Measurements from ENCODE around the gene CYBA.

The CYBA gene

DNA sequence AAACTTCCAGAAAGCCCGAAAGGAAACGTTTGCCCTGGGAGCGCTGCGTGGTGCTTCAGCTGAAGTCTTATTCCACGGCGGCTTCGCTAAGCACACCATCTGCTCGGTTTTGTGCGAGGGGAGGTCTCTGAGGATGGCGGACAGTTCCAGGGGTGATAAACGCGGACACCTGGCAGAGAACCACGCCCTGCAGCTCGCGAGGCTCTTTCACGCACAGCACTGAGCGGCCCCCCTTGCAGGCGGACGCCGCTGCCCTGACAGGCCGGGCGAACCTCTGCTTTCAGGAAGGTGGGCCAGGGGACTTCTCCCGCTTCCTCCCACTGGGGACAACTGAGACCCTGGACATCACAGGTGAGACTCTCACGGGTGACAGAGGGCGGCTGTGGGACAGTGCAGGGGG is 8.3 kb upstream of the CYBA start:
- DNase-seq = no peak

DNA sequence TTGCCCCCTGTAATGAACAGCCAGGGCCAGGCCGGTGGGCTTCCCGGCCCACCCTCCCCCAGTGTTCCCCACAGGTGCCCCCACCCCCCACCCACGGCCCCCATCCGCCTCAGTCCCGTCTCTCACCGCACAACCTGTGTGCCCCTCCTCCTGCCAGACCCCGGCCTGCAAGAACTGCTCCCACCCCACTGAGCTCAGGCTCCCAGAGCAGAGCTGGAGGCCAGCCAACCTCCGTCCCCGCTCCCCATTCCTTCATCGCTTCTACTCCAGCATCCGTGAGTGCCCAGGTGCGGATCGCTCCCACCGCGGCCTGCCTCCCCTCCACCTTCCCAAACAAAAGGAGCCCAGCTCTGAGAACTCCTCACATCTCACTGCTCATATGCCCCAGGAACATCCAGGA is 7.9 kb upstream of the CYBA start:
- DNase-seq = no peak

DNA sequence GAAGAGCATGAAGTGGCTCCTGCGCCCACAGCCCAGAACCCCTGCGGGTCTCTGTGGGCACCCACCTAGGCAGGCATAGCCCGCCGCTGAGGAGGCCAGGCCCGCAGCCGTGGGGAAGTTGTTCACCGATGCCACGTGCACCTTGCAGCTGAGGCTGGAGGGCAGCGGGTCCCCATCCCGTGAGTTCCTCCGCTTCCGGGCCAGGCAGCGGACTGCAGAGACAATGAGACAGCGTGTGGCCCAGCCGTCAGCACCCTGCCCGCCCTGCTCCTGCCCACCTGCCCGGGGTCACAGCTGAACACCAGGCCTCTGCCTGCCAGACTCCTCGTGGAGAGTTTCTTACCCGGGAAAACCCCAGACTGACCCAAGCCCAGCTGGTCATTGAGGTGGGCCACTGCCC is 6.5 kb upstream of the CYBA start:
- DNase-seq = no peak

DNA sequence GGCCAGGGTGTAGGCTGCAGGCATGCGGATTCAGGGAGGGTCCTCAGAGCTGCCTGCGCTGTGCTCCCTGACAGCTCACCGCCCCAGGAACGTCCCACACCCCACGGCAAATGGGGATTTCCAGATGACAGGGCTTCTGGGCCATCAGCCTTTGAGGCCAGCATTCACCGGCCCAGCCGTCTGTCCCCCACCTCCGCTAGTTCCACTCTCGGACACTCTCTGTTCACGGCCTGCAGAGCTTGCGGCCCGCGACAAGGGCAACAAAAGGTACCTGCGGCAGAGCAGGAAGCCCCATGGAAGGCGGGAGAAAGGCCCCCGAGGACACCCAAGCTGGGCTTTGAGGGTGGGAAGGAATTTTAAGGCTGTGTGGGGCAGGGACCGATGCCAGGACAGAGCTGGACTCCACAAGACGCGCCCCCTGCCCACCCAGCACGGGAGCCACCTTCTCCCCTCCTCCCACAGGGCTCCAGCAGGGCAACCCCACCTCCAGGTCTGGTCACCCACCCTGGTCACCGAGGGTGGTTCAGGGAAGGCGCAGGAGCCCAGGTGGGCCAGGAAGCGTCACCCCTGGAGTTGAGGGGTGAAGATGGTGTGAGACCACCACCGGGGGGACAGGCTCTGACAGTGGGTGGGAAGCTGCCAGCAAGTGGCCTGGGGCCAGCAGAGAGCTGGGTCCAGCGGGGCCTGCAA is 5.6 kb upstream of the CYBA start:
- DNase-seq = no peak

DNA sequence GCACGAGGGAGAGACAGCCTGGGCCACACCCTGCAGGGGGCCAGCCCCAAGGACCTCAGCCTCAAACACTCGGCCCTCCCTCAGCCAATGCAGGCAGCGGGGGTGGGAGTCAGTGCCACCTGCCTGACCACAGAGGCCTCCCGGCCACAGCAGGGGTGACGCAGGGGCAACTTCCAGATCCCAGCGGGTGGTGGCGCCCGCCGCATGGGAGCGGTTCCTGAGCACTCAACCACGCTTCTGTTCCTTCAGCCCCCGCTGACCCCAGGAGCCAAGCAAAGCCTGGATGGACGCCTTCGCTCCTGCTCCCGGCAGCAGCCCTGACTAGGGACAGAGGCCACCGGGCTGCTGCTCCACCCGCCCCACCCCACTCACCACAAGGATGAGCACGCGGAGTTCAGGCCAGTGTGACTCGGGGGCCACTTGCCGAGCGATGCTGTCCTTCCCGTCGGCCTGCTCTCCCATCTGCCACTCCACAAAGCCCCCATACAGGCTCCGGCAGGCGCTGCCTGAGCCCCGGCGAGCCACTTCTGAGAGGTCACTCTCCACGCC is 5.0 kb upstream of the CYBA start:
- no peak for DNase-seq

DNA sequence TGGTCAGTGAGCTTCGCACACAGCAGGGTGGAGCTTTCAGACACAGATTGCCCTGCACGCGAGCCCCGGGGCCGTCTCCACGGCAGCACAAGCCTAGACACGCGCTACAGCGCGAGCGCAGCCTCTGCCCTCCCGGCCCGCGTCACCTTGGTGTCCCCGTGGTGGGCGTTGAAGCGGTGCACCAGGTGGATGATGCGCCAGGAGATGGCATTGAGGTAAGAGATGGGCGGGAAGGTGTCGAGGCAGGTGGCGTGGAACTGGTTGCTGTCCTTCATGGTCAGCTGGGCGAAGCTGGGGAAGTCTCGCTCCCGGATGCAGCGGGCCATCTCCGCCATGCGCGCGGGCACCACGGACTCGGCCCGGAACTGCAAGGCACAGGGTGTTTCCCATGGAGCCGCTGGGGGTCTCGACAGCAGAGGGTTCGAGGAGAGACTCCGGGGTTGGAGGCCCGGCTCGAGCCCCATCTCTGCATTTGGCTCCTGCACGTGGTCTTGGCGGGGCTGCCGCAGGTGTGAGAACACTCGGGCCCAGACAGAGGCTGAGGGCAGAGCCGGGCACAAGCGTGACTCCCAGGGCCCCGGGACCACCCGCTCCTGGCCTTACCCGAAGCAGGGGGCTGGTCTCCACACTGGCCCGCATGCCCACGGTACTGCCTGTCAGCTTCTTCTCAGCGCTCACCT is 4.3 kb upstream of the CYBA start:
- DNase-seq = no peak

DNA sequence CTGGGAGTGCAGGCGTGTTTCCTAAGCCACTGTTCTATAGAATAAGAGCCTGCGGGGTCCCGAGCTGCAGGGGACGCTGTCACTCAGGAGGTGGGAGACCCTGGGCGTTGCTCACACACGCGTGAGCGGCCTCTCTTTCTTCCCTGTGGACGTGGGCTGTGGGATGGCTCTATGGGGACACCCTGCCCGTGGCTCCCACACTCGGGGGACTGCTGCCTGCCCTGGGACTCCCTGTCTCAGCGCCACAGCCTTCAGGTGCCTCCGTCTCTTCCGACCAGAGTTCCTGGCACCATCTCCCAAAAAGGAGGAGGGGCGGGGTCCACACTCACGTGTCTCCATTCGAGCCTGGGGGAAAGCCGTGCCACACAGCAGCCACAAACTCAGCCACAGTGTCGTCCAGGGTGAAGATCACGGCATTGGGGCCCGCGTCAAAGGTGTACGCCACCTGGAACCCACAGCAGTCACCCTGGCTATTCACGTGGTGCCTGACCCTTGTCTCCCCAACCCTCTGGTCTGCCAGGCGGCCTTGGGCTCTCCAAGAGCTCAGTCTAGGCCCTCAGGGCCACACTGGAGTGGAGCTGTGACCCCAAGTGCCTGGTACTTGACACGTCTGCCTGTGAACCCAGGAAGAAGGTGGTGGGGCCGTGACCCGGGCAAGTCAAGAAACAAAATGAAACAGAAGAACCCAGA is 3.7 kb upstream of the CYBA start:
- no peak for DNase-seq

DNA sequence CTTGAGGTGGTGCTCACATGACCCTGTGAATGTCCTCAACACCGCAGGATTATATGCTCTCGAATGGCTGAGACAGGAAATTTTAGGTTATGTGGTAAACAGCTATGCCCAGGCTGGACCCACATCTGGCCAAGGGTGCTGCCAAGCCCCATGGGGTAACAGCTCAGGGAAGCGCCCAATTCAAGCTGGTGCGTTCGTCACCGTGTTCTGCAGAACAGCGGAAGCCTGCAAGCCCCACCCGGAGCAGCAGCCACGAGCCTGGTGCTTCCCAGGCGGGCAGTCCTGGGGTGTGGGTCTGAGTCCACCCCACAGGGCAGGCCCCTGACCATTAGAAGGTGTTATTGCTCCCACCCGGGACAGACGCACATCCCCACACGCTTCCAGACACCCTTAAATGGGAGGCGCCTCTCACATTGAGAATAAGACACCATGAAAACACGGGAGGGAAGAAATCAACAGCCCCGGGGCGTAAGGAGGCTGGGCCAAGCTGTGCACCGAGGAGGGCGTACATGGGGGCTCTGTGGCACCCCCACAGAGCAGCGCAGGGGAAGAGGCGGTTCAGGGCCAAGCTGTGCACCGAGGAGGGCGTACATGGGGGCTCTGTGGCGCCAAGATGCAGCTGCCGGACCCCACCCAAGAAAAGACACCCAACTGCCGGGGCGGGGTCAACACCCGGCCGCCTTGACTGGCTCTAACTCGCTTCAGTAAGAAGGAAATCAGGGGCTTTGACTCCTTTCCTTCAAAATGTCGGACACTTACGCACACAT is 2.9 kb upstream of the CYBA start:
- DNase-seq = no peak

DNA sequence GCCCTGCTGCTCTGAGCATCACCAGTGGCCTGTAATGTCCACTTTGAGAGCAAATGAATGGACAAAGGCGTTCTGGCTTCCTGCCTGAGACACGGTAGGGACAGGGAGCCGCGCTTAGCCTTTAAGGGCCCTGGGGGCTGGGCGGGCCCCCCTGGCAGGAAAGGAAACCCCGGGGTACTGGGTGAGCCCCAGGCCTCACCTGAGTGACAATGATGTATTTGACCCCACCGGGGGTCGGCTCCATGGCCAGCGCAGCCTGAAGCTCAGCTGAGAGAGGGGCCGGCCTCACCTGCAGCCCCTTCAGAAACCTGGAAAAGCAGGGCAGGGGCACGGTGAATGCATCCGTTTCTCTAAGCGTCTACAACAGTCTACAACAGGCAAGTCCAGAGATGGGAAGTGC is 2.2 kb upstream of the CYBA start:
- no peak for DNase-seq

DNA sequence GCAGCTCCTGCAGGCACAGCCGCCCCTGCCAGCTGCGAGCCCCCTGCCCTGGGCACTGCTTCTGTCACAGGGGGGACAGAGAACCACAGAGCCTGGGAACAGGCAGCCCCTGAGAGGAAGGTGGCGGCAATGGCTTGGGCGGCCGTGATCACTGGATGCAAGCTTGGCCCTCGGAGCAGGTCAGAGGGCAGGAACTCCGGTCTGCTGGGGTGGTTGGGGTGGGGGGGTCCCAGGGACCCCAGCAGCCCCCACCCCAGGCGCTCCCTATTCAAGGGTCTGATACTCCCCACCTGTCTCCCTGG is 1.9 kb upstream of the CYBA start:
- no peak for DNase-seq

DNA sequence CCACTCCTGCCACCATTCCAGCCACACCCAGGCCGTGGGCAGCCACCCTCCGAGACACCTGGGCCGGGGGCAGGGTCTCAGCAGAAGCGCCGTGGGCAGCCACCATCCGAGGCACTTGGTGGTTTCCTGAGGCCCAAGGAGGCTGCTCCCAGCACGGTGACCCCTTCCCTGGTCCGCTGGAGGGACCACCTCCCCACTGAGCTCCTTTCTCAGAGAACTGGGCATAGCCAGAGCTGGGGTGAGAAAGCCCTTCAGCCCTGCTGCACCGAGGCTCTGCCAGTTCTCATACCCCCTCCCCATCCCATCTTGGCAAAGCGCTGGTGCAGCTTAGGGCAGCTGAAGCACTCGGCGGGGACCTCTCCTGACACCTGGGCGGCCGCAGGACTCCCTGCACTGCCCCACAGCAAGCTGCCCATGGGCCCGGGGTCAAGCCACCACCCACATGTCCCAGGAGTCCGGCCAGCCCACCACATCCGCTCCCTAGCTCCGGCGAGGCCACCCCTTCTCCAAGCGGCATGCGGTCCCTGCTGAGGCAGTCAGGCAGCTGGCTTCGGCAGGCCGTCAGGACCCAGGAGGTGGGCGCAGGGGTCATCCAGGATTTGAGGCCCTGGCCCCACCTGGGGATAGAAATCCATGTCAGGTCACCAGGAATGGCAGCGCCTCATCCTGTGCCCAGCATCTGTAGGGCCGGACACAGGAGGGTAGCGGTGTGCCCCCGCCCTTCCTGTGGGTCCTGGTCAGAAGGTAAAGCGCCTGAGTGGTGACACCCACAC is 1.3 kb upstream of the CYBA start:
- DNase-seq = no peak

DNA sequence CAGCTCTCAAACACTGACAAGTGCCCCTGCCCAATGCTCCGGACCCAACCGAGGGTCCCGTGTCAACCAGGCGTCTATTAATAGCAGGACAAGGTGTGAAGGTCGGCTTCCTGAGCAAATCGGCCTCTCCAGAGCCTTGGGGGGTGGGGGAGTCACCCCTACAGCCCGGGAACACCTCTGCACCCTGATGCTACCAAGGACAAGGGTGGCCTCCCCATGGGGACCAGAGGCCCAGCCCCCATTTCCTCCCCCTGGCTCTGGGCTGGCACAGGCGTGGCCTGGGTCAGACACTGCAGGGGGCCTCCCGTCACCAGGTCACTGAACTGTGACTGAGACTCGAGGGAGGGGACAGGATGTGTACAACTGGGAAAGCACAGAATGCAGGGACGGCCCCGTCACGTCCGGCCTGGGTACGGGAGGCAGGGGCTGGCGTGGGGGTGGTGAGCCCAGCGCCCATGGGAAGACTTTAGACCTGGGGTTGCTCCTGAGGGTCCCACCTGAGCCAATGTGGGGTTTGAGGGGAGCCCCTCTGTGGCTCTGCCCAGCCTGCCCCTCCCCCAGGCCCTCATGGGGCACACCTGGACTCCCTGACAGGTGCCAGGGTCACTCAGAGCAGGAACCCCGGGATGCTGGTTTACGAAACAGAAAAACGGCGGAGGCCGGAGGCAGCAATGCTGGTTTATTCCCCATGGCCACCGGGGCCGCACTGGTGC is 579 bp upstream of the CYBA start:
- peak; percentile 39 to 50 for DNase-seq

DNA sequence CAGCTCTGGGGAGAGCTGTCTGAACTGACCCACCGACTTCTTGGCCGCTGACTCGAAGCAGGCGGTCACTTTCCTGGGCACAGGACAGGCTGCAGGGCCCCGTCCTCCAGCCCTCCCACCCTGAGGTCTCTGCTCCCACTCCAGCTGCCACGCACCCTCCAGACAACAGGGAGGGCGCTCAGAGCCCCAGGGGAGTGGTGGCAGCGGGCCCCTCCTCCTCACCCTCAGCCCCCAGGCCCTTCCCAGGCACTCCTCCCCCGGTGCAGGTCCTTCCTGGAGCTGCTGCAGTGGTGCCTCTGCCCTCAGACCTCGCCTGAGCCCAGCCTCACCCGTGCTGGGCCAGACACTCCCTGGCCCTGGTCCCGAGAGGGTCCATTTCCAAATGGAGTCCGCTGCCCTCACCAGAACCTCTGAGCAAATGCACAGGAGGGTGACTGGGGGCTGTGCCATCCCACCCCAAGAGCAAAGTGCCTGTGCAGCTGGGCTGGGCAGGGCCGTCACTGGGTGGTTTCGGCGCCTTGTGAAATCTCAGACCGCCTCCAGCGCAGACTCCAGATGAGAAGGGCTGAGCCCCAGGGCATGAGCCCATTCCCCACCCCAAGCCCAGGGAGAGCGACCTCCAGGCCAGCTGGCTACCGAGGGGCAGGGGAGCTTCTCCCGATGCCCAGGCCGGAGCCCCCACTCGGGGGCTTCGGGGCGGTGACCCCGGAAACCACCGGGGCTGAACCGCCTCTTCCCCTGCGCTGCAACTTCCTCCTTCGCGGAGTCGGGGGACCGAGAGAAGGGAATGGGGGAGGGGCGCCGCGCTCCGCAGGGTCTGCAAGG is 717 bp downstream of the CYBA start:
- no peak for DNase-seq

DNA sequence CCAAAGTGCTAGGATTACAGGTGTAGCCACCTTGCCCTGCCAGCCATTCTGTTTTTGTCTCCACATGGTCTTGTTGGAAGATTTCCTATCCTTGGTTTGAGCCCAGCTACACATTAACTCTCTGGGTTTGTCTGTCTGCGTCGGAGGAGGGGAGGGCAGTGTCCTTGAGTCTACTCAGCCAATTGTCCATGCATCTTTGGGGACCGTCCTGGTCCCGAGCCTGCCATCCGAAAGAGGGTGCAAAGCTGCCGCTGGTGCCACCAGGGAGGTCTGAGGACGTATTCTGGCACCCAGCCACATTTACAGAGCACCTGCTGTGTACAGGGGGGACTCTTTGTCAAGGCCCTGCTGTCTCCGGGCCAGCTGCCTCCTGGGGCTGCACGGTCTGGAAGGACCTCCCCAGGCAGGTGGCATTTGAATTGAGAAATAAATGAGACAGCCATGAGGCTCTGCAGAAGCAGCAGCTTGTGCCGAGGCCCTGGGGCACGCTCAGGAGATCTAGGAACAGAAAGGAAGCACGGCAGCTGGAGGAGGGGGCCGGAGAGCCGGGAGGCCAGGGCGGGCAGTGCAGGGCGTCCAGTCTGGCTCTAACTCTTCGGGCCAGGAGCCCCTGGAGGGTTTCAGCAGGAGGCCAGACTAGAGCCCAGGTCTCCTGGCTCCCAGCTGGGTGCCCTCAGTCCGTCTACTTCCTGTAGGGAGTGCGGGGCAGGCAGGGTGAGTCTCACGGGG is 1.5 kb downstream of the CYBA start:
- DNase-seq = no peak

DNA sequence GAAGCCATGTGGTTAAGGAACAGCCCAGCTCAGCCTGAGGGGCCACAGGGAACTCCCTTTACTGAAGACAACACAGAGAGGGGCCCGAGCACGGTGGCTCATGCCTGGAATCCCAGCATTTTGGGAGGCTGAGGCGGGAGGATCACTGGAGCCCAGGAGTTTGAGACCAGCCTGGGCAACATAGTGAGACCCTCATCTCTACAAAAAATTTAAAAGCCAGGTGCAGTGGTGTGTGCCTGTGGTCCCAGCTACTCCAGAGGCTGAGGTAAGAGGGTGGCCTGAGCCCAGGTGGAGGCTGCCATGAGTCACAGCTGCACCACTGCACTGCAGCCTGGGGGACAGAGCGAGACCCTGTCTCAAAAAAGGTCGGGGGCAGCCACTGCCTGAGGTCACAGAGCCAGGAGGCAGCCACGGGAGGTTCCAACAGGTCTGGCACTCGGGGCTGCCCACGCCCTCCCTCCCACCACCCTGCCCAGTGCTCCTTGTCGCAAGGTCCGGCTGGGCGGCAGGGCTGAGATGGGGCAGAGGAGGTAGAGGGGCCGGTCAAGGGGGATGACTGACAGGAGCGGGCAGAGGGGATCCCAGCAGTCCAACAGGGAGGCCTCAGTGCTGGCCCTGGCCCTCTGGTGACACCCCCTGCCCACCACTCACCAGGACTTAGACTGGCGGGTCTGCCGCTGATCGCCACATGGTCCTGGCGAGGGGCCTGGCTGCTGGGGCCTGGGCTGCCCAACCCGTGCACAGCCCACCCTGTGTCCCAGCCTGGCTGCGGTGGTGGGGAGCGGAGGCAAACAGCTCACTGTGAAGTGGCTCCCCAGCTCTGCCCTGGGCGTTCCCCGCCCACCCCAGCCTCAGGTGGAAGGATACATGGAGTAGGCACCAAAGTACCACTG is 3.4 kb downstream of the CYBA start:
- no peak for DNase-seq

DNA sequence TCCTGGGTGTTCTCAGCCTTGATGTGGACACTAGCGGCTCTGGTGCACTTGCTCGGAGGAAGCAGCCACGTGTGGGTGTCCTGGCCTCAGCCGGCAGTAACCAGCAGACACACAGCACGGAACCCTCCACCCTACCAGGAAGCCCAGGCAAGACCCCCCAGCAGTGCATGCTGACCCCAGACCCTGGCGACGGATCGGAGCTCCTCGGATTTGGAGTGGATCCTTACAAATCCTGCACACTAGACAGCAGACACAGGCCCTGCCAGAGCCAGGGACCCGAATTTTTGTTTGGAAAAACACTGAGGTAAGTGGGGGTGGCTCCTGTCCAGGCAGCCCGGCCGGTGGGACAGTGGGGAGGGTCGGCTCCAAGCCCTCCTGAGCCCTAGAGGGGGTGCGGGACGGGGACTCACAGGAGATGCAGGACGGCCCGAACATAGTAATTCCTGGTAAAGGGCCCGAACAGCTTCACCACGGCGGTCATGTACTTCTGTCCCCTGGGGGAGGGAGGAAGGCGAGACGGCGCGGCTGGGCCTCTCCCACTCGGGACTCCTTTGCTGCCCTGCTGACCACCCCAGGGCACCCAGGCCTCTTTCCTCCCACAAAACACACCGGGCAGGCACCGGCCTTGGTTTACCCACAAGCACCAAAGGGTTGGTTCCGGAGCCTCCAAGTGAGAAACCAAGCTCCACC is 4.4 kb downstream of the CYBA start:
- no peak for DNase-seq

DNA sequence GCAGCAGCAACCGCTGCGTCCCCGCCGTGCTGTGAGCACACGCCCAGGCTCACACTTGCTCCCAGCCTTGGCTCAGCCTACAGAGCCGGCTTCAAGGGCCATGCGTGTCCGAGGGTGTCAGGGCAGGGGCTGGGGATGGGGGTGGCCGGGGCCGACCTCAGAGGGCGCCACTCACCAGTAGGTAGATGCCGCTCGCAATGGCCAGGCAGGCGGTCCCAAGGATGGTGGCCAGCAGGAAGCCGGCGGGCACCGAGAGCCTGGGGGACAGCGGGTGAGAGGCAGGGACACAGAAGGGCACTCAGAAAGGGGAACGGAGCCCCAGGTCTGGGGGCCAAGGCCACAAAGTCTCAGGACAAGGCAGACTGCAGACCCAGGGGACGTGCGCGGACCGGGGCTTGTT is 4.9 kb downstream of the CYBA start:
- no peak for DNase-seq

DNA sequence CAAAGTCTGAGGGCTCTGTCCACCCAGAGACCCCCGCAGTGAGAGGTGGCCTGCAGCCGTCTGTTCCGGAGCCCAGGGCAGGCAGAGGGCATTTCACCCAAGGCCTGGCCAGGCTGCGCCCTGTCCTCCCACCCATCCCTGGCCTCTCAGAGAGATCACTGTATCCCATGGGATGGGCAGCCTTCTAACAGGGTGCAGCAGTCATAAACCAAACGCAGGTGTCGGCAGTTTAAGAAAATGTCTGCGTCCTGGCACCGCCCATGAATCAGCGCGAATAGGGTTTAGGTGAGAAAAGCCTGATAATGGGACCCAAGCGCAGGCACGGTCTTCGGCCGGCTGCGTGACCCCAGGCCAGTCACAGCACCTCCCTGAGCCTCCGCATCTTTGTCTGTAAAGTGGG is 5.4 kb downstream of the CYBA start:
- no peak for DNase-seq

DNA sequence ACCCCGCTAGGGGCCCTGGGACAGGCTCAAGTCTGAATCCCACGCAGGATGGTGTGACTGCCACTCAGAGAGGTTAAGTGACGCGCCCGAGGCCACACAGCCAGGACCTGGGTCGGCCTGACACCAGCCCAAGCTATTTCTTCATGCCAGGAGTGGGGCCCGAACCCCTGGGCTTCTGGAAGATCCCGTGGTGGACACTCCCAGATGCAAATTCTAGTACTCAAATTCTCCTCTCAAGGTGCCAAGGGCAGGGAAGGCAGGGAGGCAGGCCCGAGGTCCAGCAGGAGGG is 7.3 kb downstream of the CYBA start:
- no peak for DNase-seq
